GM12873 (cell line): ENCODE results near the gene XIRP2.

Experiments used
- CTCF ChIP-seq: IDR thresholded peaks from 2 replicates; pipeline ENCODE4 v1.5.1; 2012; ENCODE audit warnings: low read depth, mild to moderate bottlenecking, moderate library complexity, low read length, control low read depth; ENCODE audit not compliant: insufficient read depth; ENCODE audit errors: missing control alignments

The XIRP2 gene

DNA sequence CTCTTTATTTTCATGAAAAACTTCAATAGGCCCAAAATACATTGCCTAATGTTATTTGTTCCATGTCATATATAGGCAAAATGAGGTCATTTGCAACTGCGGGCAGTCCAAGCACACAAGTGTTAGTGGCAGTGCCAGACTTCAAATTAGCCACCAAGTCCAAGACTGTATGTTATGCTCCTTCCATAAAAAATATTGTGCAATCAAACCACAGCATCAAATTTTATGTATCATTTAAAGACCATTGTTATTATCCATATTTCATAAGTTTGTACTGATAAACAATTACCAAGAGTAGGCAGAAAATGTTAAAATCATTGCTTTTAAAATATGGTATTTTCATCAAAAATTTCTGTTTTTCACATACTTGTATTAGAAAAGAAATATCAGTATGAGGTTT lies 54.1 kb downstream of the XIRP2 start:
- TF ChIP-seq CTCF = no peak

- TF ChIP-seq CTCF = no peak
These were observed 56.6 kb downstream of the XIRP2 start for GRCh38 chr2:166944909-166945308.

DNA sequence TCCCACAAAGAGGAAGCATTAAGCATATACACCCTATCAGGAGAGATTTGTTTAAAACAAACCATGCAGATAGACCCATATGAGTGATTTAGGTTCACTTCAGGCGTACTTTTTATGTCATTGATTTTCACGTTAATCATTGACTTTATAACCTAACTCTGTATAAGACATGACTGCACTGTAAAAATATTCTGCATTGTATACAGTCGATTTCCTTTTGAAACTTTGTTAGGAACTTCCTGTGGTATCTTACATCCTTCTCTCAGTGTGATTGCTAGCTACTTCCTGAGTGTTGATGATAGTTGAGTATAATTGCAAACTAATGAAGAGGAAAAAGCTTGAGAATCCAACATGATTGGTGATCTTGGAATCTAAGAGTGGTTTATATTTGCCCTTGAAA lies 69.4 kb downstream of the XIRP2 start:
- TF ChIP-seq CTCF = no peak

- no peak for TF ChIP-seq CTCF
These were observed 70.8 kb downstream of the XIRP2 start for GRCh38 chr2:166958986-166959481.

GRCh38 chr2:166959556-166959955 lies 71.3 kb downstream of the XIRP2 start:
- no peak for TF ChIP-seq CTCF

DNA sequence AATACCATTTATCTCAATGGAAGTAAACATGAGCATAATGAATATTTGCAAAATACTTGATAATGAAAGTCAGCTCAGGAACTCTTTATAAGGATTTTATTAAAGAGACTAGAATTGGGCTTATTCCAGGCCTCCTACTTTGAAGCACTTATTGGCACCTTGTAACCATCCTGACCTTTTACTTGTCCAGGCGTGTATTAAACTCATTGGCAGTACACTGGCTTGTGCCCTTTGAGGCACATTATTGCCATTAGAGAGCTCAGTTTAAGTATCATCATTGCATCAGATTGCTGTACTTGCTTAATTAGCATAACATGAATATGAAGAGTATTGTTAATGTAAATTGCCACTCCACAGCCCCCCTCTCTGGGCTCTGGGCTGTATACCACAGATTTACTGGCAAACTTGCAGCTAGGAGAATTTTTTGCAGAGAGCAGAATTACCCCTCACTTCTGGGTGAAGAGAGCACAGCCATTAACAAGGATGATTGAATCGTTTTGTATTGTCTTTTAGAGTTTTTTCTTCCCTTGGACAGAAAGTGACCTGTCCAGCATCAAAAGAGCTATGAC lies 72.5 kb downstream of the XIRP2 start:
- no peak for TF ChIP-seq CTCF

GRCh38 chr2:166961933-166962332 lies 73.7 kb downstream of the XIRP2 start:
- no peak for TF ChIP-seq CTCF
